Right lobe of liver (tissue), 6 donors: ENCODE data around the gene SEC63. TPM values are rescaled to one million over a fixed set of nuclear protein-coding genes. Genes with fewer than 3 reads are reported as not detected.
"Not testable (repeated sequence)": the region's sequence is repeated elsewhere in the genome, so short reads cannot be mapped to it uniquely, and the experiment has no call there.

Experiments
- ATAC-seq, 4 donors: fragments of 200-7000 bp; cut with Tn5 transposase; one replicate each; pipeline ENCODE4 v1.9.1; 2020; ENCODE audit warnings: mild to moderate bottlenecking in 4 of 4, moderate library complexity in 4 of 4
- DNase-seq, 3 donors: peaks; one replicate each; pipeline ENCODE4 v3.0.0-alpha.2; 2020
- H3K27ac ChIP-seq, 3 donors: fragments of 200-600 bp; one replicate each; pipeline ENCODE4 v1.8.0; 2022
- H3K27me3 ChIP-seq, 2 donors: fragments of 200-600 bp; one replicate each; pipeline ENCODE4 v1.8.0; 2022
- H3K36me3 ChIP-seq, 4 donors: fragments of 200-600 bp; sonication (generic) in 1 of 4; one replicate each; pipeline versions ENCODE4 v1.5.1 to v1.8.0; 2017 to 2022; ENCODE audit warnings: control low read depth in 1 of 4
- H3K4me1 ChIP-seq, 4 donors: fragments of 200-600 bp; sonication (generic) in 1 of 4; one replicate each; pipeline versions ENCODE4 v1.5.1 to v1.8.0; 2017 to 2022; ENCODE audit warnings: control low read depth in 1 of 4
- H3K4me3 ChIP-seq, 3 donors: fragments of 200-600 bp; one replicate each; pipeline ENCODE4 v1.8.0; 2022
- H3K9me3 ChIP-seq, 4 donors: fragments of 200-600 bp; sonication (generic) in 1 of 4; one replicate each; pipeline versions ENCODE4 v1.5.1 to v1.8.0; 2017 to 2022; ENCODE audit warnings: control low read depth in 1 of 4
- POLR2A ChIP-seq: fragments of 450-650 bp; IDR thresholded peaks from one replicate; pipeline ENCODE4 v1.6.1; 2017; ENCODE audit warnings: antibody characterized with exemption, mild to moderate bottlenecking
- WGBS: methylation state at CpG from one replicate; pipeline ENCODE4 v1.1.6; 2018; ENCODE audit warnings: low coverage, low lambda C conversion rate; ENCODE audit not compliant: insufficient coverage; ENCODE audit errors: missing lambda C conversion rate; 5-methylcytosine and 5-hydroxymethylcytosine counted together
- intact Hi-C, 2 donors: fragments of 100-400 bp; cut with DNase I; formaldehyde crosslinking; loops; one replicate each; pipeline versions ENCODE4 v1.11.2 to v1.14.1; 2022
- total RNA-seq, 6 experiments: library from RNA; depleted of rRNA in 2 of 6; stranded (reverse); fragments of >200 nt in 2 of 6; fragmentation: NEBNext Ultra II Directional in 3 of 6; extraction: Animal tissue kit (Norgen Biotek cat#: 25700) in 3 of 6; gene quantifications; one replicate each; pipeline versions ENCODE4 v1.1.0 to v1.2.4, GENCODE V29; 2016 to 2023
- TF ChIP-seq, protein P1 (sequence below), 4 donors: fragments of 200-600 bp in 3 of 4; fragments of 450-650 bp in 1 of 4; IDR thresholded peaks; one replicate each; pipeline versions ENCODE4 v1.5.1 to v1.8.0; 2016 to 2022; ENCODE audit warnings: antibody characterized with exemption in 4 of 4, mild to moderate bottlenecking in 2 of 4
- donor health status: DM: no; HTN: yes; CAD: no.
- donor health status: DM: no; HTN: no; CAD: no.
- donor health status: DM: no; HTN: no; CAD: no.
- donor health status: DM: no; HTN: yes; CAD: no.
- donor health status: DM: no; HTN: yes; CAD: no.

The SEC63 gene
- total RNA-seq, 6 experiments from 2014 or later, result 22.7 to 81.9 (median 66.8) TPM

DNA sequence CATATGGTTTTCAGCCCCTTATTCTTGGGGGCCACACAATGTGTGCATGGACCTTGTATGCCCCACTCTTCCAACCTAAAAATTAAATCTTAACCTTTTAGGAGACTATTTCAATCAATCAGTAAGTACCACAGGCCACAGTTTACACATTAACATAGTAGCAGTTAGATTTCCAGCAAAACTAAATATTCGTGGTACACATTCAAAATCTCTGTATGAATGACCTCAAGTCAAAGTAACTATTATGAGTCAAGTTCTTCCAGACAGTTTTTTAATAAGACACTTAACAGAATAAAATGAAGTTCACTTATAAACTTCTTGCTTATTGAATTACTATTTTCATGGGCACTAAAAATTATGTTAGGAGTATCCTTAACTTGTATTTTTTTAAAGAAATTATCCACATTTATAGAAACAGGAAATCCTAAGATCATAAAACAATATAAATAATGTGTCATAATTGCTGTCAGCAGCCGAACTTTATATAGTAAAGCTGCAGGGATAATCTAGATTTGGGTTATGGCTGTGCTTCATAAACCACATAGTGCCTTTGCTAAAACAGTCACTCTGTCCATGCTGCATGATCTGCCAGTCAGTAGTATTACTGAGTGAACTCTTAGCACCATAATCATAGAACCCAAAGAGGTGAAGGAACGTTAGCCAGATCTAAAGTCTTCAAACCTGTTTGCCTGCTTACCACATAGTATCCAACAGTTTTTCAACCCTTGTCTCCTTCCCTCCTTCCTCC is 21.7 kb downstream of the SEC63 start:
- TF ChIP-seq POLR2A, result no peak
- TF ChIP-seq, protein P1, sequence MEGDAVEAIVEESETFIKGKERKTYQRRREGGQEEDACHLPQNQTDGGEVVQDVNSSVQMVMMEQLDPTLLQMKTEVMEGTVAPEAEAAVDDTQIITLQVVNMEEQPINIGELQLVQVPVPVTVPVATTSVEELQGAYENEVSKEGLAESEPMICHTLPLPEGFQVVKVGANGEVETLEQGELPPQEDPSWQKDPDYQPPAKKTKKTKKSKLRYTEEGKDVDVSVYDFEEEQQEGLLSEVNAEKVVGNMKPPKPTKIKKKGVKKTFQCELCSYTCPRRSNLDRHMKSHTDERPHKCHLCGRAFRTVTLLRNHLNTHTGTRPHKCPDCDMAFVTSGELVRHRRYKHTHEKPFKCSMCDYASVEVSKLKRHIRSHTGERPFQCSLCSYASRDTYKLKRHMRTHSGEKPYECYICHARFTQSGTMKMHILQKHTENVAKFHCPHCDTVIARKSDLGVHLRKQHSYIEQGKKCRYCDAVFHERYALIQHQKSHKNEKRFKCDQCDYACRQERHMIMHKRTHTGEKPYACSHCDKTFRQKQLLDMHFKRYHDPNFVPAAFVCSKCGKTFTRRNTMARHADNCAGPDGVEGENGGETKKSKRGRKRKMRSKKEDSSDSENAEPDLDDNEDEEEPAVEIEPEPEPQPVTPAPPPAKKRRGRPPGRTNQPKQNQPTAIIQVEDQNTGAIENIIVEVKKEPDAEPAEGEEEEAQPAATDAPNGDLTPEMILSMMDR (IDR thresholded peaks at IDR 0.05), result no peak
- no peak overlapping the region for H3K4me3 ChIP-seq
- no peak for DNase-seq
- intact Hi-C loops, result no loop called here
- H3K27me3 ChIP-seq, result no peaks in the 10 kb centered on the region
- WGBS, result 42% methylated on average over 3 of the region's 3 CpGs
- H3K27ac ChIP-seq, result no peak overlapping the region
- no peaks in the 10 kb centered on the region for H3K36me3 ChIP-seq
- no peaks in the 10 kb centered on the region for H3K9me3 ChIP-seq
- peaks cover 0 to 21% (median 6%) of the 10 kb centered on the region in 4 donors for H3K4me1 ChIP-seq
- ATAC-seq, result peak; percentile 21 to 31 (median 26)

DNA sequence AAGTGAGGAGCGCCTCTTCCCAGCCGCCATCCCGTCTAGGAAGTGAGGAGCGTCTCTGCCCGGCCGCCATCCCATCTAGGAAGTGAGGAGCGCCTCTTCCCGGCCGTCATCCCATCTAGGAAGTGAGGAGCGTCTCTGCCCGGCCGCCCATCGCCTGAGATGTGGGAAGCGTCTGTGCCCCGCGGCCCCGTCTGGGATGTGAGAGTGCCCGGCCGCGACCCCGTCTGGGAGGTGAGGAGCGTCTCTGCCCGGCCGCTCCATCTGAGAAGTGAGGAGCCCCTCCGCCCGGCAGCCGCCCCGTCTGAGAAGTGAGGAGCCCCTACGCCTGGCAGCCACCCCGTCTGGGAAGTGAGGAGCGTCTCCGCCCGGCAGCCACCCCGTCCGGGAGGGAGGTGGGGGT is 23.8 kb downstream of the SEC63 start:
- DNase-seq, H3K9me3 ChIP-seq, H3K4me3 ChIP-seq, H3K27ac ChIP-seq, H3K27me3 ChIP-seq, intact Hi-C loops, ATAC-seq, H3K36me3 ChIP-seq: not testable (repeated sequence)
- WGBS, result no CpG with 5 or more reads among the region's 35 CpGs
- peaks cover 0 to 14% (median 4%) of the 10 kb centered on the region in 4 donors for H3K4me1 ChIP-seq

- Histone ChIP-seq H3K4me1 (peaks cover 0 to 14% (median 4%) of the 10 kb centered on the region in 4 donors), H3K4me3 (no peak overlapping the region), H3K9me3 (no peaks in the 10 kb centered on the region), H3K36me3 (peaks cover 0 to 6% (median 2%) of the 10 kb centered on the region in 4 donors), H3K27me3 (no peaks in the 10 kb centered on the region), H3K27ac (no peak overlapping the region)
- intact Hi-C loops, result no loop called here
- TF ChIP-seq, protein P1 (IDR thresholded peaks at IDR 0.05), result no peak
- TF ChIP-seq POLR2A, result no peak
- no peak for DNase-seq
- WGBS, result 83% methylated on average over 3 of the region's 3 CpGs
- no peak for ATAC-seq
Measured at GRCh38 chr6:107932580-107932979, 25.4 kb downstream of the SEC63 start.

DNA sequence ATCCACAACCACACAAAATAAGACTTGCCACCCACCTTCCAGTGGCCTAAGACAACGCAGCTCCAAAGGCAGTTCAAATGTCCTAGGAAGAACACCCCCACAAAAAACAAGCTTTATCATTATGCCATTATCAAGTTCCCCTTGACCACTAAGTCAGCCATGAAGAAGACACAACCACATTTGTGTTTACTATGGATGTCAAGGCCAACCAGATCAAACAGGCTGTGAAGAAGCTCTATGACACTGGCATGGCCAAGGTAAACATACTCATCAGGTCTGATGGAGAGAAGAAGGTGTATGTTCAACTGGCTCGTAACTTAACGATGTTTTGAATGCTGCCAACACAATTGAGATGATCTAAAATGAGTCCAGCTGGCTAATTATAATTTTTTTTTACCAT is 26.1 kb downstream of the SEC63 start:
- Histone ChIP-seq H3K4me3 (no peak overlapping the region), H3K27ac (no peak overlapping the region), H3K4me1 (peaks cover 0 to 13% (median 4%) of the 10 kb centered on the region in 4 donors), H3K27me3 (no peaks in the 10 kb centered on the region), H3K36me3 (peaks cover 0 to 6% (median 2%) of the 10 kb centered on the region in 4 donors), H3K9me3 (no peaks in the 10 kb centered on the region)
- DNase-seq, result no peak
- peak in 3 of 4 donors; percentile 15 to 41 (median 33) for ATAC-seq
- 73% methylated on average over 2 of the region's 3 CpGs for WGBS
- TF ChIP-seq, protein P1 (IDR thresholded peaks at IDR 0.05), result no peak
- no peak for TF ChIP-seq POLR2A
- intact Hi-C loops, result no loop called here

DNA sequence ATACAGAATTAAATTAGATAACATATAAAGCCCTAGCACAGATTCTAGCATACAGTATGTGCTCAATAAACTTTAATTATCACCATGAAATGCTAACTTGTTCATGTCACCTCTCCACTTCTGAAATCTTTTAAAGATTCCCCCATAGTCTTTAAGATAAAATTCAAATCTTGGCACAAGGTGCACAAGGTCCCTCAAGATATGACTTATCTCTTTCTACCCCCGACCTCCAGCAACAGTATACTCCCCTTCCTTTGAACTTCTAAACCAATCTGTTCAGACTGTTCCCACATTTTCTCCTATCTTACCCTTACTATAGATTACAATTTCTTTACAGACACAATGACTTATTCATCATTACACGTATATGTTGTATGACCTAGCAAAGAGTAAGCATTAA is 29.0 kb downstream of the SEC63 start:
- Histone ChIP-seq H3K4me1 (no peaks in the 10 kb centered on the region), H3K9me3 (no peaks in the 10 kb centered on the region), H3K36me3 (peaks cover 0 to 6% (median 2%) of the 10 kb centered on the region in 4 donors), H3K4me3 (no peak overlapping the region), H3K27ac (no peak overlapping the region), H3K27me3 (no peaks in the 10 kb centered on the region)
- intact Hi-C loops, result no loop called here
- ATAC-seq, result no peak
- 79% methylated on average over 2 of the region's 2 CpGs for whole genome bisulfite sequencing
- TF ChIP-seq, protein P1 (IDR thresholded peaks at IDR 0.05), result no peak
- TF ChIP-seq POLR2A, result no peak
- no peak for DNase-seq

DNA sequence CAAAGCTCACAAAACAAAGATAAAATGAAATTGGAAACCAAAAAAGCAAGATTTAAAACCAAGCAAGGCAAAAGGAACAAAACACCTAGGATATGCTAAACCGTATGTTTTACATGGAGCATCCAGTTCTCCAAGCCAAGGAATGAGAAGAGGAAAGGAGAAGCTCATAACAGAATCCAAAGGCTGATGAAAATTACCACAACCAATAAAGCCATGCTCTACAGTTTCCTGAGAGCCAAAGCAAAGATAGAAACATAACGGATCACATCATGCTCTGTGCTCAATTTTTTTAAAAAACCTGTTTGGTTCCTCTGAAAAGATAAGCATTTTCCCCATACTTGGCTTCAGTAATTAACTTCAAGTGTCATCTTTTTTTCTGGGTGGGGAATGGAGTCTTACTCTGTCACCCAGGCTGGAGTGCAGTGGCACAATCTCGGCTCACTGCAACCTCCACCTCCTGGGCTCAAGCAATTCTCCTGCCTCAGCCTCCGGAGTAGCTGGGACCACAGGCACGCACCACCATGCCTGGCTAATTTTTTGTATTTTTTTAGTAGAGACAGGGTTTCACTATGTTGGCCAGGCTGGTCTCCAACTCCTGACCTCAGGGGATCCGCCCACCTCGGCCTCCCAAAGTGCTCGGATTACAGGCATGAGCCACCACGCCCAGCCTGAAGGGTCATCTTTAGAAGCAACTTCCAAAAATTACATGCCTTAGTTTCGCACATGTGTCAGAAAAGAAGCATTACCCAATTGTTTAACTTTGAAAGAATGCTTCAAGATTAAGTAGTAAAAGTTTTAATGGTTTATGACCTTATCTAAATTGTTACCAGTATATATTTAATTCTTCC is 31.1 kb downstream of the SEC63 start:
- 87% methylated on average over 10 of the region's 10 CpGs for WGBS
- H3K9me3 ChIP-seq, intact Hi-C loops, H3K4me3 ChIP-seq, H3K27ac ChIP-seq, ATAC-seq, DNase-seq, H3K4me1 ChIP-seq, H3K27me3 ChIP-seq, H3K36me3 ChIP-seq: not testable (repeated sequence)
